Lung microvascular endothelial cell (primary cell): Measurements from ENCODE around the gene PIP5K1B. TPM values are rescaled to one million over a fixed set of nuclear protein-coding genes. Genes with fewer than 3 reads are reported as not detected.

Source experiments
- DNase-seq, 2 donors: peaks; one replicate each; pipeline versions ENCODE4 v3.0.0 to v3.0.0-alpha.2; 2010; ENCODE audit warnings: low read depth in 2 of 2
- total RNA-seq: library from RNA; depleted of rRNA; stranded (reverse); fragments of >200 nt; gene quantifications from 2 replicates; pipeline ENCODE4 v1.2.1, GENCODE V29; 2014

The PIP5K1B gene
- total RNA-seq, 1 donor from 2014 or later = under 0.01 TPM

DNA sequence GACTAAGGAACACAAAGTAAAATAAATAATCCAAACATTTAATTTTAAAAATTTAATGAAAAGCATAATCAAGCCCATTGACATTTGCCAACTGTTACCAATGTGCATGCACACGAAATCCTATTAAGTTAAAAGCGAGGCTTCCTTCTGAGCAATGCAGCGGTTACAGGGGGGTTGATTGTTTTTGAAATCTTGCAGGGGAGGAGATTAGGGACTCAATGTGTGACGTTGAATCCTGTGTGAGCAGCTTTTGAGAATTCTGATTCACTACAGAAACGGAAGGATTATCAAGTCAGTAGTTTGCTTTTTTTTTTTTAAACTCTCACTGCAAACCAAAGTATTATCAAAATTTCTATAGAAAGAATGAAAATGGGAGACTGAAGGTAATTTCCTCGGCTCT, 199.4 kb downstream of the PIP5K1B start:
- DNase-seq = no peak

DNA sequence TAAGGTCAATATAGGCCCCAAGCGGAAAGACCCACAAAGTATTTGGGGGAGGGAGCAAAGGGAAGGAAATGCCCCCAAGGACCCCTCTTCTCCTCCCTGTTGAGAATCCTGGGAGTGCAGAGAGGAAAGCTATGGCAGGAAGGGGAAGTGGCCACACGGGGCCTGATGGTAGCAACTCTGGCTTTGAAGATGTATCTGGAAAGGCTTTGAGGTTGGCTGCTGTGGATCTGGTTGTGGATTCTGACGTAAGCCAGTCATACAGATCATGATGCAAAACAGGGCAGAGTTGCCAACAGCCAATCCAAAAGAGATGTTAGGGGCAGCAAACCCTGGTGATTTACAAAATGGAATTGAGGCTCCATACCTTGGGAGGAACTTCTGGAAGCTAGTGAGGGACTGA, 200.1 kb downstream of the PIP5K1B start:
- DNase-seq = no peak

DNA sequence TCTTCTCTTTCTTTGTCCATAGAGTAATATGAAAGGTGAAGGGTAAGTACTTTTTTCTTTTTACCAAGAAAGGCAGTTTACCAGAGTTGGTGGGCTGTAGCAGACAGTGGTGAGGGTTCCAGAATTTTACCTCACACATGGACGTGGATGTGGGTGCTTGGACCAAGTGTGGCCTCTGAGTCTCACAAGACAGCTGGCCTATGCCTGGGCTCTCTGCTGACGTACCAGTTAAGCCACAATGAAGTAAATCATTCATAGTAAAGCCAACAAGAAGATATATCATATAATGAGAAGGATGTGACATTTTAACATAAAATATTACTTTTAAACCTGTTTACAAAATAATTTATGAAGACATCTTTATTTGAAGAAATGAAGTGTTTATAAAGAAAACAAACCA, 202.9 kb downstream of the PIP5K1B start:
- DNase-seq = no peak

DNA sequence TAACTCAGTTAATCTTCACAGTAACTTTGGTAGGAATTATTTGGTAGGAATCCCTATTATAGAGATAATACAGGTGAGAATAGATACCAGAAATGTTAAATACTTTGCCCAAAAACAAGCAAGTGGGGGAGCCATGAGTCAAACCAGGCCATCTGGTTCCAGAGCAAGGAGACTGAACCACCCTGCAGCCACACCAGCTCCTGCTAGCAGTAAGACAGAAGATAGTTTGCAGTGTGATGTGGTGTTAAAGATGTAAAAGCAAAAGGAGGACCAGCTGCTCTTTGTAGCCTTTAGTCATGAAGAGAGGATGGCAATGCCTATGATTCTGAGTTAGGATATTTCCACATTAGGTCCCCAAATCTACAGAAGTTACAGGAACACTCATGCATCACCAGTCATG, 207.5 kb downstream of the PIP5K1B start:
- DNase-seq = no peak

DNA sequence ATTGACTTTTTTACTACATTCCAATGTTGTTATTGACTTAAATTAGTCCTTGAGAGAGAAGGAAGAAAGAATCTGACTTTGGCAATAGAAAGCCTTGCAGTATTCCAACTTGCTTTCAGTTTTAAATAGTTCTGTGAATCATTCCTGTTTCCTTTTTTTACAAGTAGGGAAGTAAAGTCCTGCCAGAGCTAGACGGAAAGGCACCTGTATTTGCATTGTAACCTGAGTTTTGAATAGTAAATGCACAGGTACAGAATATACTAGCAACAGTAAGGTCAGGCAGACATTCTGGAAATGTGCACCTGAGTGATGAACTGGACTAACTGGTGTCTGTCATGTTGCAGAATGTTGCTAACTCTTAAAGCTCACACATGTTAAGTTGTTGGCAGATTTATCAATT, 208.0 kb downstream of the PIP5K1B start:
- no peak for DNase-seq

DNA sequence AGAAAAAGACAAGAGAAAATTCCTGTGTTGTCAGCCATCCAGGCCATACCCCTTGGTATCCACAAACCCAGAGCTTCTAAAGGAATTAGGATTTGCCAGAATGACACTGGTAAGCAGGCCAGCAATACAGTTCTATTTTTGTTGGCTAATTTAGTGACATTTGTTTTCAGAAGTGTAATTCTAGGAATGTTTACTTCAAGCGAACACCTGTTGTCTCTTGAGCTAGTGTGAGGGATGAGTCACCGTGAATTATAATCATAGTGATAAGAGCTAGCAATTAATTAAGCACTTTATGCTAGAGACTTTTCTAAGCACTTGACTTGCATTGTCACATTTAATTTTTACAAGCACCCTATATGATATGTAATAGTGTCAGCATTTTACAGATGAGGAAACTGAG, 209.7 kb downstream of the PIP5K1B start:
- DNase-seq = no peak

DNA sequence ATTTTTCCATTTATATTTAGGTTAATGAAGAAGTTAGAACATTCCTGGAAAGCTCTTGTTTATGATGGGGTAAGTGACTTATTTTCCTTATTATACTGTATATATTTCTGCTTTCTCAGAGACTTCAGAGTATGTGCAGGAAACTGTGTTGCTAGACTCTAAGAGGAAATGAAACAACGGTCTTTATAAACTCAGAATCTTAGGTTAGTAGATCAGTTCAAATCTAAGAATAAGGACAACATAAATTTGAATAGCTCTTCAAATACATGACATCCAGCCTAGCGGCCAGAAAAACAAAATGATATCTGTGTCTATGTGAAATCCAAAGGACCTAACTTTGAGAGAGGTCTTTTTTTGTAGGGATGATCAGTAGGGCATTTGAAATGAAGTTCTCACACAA, 214.6 kb downstream of the PIP5K1B start:
- DNase-seq = no peak

DNA sequence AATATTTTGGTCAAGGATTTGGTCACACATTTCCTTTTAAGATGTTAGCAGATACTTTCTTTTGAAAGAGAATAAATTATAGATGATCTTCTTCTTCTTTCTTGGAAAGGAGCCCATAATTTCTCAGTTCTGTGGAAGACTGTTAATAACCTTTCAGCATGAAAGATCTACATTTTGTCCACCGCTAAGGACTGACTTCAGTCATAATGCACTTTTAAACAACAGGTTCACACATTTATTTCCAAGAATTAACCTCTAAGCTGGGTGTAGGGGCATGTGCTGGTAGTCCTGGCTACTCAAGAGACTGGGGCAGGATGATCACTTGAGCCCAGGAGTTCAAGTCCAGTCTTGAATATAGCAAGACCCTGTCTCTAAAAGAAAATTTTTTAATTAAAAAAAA, 215.9 kb downstream of the PIP5K1B start:
- DNase-seq = no peak

DNA sequence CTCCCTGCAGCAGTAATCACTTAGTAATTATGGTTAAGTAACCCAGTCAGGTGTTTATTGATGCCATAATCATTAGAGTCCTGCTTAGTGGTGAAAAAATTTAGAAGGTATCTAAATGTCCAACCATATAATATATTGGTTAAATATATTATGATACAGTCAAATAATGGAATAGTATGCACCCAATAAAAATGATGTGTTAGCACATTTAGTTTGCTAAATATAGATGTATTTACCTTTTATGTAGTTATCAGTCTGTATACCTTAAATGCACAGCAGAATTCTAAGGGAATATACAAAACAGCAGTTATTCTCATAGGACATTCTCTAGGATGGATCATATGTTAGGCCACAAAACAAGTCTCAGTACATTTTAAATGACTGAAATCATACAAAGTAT, 218.4 kb downstream of the PIP5K1B start:
- DNase-seq = no peak

DNA sequence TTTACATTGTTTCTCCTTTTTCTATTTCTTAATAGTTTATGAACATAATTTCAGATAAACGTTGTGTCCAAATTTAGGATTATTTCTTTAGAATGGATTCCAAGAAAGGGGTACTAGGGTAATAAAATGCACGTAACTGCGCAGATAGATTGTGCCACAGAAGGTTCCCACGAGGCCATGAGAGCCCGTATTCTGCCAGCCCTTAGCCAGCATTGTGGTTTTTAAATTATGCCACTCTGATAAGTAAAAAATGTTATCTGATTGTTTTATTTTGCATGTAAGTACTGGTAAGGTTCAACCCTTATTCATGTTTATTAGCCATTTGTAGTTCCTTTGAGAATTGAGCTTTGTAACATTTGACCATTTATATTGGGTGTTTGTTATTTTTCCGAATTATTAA, 220.1 kb downstream of the PIP5K1B start:
- DNase-seq = no peak

DNA sequence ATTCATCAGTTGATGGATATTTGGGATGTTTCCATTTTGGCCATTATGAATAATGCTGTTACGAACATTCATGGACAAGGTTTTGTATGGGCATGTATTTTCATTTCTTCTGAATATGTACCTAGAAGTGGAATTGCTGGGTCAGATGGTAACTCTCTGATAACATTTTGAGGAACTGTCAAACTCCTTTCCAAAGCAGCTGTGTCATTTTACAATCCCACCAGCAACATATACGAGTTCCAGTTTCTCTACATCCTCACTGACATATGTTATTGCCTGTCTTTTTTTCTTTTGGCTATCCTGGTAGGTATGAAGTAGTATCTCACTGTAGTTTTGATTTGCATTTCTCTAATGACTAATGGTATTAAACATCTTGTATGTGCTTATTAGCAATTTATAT, 222.1 kb downstream of the PIP5K1B start:
- no peak for DNase-seq

DNA sequence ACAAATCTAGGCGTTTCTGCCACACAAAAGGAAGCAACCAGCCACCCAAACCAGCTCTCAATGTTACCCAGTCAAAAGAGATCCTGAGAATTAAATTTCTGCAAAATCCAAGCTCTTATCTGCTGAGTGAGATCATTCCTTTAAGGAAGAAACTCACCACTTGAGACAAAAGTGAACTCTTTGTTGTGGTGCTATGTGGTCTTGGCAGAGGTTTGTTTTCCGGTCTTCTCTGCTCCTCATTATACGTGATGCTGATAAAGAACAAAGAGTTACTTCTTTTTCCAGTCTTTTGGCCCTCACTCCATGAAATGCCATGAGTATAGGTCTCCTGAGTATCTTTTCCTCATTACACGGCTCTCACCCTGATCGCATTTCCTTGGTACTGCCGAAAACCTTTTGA, 226.8 kb downstream of the PIP5K1B start:
- DNase-seq = no peak

DNA sequence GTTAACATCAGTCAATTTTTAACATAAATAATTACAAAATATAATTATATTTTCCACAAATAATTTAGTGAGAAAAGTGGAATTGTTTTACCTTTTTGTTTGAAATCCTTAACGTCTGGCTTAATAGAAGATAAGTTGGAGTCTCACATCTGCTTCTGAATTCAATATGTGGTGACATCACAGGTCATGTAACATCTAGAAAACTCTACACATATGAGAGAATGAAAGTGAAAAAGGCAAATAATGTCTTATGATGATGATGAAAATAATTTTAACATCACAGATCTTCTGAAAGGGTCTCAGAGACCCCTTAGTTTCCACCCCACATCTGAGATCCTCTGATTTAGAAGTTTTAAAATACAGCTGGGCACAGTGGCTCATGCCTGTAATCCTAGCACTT, 227.4 kb downstream of the PIP5K1B start:
- DNase-seq = no peak

DNA sequence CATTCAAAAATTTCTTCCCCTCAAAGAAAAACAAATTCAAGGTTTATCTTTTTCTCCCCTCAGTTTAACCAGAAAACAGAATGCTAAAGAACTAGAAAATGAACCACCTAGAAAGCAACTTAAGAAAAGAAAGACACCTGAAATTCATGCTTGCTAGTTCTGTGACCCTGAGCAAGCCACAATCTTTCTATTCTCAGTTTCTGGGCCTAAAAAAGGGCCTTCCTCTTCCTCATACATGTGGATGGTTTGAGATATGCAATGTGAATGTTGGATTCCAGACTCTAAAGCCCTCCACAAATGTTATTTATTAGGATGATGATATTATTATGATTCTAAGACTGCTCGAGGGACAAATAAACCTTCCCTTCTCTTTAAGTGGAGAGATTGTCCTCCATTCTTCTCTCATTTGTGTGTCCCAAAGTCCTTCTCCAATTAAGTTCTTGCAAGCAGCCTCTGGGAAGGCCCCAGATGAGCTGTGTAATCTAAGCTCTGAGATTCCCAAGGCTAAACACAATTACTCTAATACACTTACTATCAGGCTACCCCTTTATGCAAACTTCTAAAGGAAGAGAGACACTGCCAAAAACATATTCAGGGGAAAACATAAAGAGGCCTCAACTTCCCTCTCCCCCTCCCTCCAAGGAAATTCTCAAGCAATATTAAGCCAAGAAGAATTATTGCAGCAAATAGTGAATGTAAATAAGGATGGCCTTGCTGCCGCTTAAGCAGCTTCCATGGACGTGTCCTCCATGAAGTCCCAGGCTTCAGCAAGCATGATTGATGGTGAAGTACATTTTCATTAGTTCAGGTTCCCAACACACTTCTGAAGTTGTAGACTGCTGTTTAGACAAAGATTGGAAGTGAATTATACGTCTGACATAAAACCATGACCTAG, 228.6 kb downstream of the PIP5K1B start:
- no peak for DNase-seq

DNA sequence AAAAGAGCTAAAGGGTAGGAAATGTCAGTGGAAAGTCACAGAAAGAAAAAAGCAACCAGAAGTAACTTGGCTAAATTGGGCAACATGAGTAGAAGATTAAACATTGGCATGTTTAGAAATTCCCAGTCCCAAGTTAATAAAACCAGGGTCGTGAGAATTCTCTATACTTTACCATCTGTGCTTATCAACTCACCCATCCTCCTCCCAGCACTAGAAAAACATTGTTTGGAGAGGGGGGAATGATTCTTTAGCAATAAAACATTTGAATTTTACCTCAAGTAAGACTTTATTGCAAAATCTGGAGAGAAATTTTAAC, 229.2 kb downstream of the PIP5K1B start:
- DNase-seq = no peak

DNA sequence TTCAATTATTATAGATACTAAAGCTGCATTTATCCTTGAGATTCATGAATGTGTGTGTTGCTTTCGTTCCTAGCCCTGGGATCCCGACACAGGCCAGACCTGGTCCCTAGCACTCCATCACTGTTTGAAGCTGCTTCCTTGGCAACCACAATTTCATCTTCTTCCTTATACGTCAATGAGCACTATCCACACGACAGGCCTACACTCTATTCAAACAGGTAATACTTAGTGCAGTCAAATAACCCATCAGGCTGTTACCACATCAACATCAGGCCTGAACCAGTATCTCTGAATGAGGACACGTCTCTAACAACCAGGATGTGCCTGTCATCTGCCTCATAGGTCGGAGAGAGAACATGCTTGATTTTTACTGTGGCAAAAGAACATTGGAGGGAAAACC, 235.5 kb downstream of the PIP5K1B start:
- no peak for DNase-seq

DNA sequence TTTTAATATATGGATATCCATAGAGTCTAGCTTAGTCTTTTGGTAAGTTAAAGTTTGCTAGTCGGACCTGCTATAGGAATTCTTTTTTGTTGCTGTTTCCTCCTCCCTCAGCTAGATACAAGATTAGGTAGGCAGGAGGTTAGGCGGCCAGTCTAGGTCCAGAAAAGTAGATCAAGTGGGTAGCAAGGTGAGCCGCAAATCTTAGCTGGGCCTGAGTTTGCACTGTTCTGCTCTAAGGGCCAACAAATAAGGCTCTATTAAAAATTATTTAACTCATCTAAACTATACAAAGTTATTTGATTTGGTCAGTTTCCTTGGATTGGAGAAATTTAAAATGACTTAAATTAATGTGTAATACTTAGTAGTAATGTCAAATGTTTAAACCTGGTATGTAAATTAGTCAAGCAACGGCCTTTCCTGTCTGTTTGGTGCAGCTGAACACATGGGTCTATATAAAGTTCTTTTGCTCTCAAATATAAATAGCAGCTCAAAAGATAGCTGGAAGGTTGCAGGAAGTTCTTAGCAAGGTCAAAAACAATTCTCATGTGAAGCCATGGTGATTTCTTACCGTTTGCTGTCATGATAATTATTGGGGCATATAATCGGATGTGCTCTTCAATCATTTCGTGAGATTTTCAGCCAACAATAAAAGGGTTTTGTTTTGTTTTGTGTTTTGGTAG, 236.9 kb downstream of the PIP5K1B start:
- no peak for DNase-seq

DNA sequence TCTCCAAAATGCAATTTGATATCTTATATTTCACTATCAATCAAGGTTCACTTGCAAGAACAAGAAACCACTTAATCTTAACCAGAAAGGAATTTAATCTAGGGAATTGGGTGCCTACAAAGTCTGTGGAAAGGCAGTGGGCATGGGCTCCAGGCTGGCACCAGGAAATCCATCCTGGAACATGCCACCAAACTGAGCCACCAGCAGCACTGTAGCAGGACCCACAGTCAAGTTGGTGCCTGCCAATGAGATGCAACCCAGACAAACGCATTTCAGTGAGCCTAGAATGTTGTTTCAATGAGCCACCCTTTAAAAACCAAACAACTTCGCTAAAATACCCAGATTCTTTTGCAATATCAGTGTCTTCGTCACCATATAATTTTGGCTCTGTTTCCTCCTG, 237.8 kb downstream of the PIP5K1B start:
- DNase-seq = no peak

DNA sequence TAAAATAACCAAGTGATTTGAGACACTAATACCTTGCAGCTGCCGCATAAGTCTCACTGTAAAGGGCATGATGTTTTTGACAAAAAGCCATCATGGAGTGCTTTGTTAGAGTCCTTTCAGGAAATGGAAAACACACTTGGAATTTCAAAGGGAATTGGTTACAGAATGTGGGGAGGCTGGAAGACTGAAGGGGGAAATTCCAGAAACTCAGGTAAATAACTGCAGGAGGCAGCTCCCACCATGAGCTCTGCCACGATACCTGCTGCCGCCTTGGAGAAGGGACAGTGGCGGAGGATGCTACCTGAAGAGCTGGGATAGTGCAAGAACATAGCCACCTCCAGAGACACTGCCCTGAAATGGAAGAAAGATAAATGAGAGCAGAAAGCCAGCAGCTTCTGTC, 242.0 kb downstream of the PIP5K1B start:
- no peak for DNase-seq

DNA sequence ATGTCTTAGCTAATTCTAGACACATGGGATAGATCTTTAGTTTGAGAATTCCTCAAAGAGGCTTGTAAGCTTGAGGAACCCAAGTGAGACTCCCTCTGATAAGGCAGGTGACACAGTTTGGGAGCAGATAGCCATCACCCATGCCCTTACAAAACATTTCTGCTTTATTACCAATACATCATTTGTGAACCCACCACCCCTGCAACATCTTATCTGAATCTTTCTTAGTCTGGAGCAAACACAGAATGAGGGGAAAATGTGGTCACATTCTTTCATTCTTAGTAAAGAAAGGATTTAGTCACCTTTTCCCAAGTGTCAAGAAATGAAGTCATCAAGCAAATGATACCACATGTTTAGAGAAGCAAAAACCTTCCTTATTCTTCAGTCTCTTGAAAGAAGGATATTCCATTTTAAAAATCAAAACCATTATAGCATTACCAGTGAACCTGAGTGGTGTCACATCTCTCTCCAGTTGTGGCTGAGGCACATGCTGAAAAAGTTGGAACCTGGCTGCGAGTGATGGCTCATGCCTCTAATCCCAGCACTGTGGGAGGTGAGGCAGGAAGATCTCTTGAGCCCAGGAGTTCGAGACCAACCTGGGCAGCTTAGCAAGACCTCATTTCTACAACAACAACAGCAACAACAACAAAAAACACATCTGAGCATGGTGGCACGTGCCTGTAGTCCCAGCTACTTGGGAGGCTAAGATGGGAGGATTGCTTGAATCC, 243.0 kb downstream of the PIP5K1B start:
- no peak for DNase-seq

DNA sequence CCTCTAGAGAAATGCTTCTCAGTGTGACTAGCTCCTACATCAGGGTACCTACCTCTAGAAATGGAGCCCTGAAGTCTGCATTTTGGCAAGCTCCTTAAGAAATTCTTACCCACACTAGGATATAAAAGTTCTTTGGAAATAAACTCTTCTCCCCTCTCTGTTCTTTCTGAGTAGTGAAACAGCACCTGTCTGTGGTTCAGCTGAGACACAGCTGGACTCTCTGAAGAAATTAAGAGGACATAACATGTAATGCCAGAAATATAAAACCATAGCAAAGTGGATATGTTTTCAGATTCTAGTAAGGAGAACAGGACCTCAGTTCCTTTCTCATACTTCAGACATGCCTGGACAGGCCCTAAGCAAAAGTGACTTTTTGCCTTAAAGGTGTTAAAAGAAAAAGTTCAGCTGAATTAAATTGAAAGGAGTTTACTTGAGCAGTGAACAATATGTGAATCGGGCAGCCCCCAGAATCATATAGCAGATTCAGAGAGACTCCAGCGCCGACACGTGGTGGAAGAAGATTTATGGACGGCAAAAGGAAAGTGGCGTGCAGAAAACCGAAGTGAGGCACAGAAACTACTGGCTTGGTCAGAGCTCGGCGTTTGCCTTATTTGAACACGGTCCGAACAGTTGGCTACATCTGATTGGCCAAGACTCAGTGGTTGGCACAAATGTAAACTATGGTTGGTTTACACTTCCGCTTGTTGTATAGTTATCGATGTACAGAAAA, 244.4 kb downstream of the PIP5K1B start:
- DNase-seq = peak in 1 of 2 donors; percentile 8

DNA sequence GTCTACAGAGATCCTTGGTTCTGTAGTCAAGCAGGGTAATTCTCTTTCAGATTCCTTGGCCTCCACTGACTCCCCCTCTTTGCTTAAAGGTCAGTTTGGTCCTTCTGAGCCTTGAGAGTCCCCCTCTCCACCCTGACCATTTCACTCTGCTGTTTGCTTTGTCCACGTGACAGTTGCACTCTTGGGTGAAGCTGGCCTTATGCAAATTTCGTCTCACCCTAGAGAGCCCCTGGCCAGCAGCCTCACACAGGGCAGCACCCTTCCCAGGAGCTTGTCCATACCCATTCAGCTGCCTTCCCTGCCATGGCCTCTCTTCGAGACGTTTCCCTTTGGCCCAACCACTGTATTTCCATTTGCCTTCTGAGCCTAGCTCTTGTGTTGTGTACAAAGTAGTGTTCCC, 245.1 kb downstream of the PIP5K1B start:
- DNase-seq = no peak
